ENCODE data around the gene CABP5. TPM values are rescaled to one million over a fixed set of nuclear protein-coding genes. Genes with fewer than 3 reads are reported as not detected.
"Not testable (repeated sequence)": the region's sequence is repeated elsewhere in the genome, so short reads cannot be mapped to it uniquely, and the experiment has no call there.

Gene CABP5
- total RNA-seq (not detected in 2 replicates), polyA plus RNA-seq (not detected in 2 replicates), polyA minus RNA-seq (ENCODE audit: low replicate concordance) (not detected in 2 replicates)
- not detected in 2 replicates for polyA plus RNA-seq (2012)

- no peak within 1 kb of the TSS for H2AFZ ChIP-seq (ENCODE audit: low read length)
- no peak for TF ChIP-seq EZH2 (IDR thresholded peaks at IDR 0.05; ENCODE audit: low read length, missing control alignments)
- no peak for TF ChIP-seq CTCF (conservative IDR thresholded peaks at IDR 0.05 in 1 of 2, IDR thresholded peaks at IDR 0.05 in 1 of 2; ENCODE audit: low read depth in 1 of 2, low read length in 2 of 2)
- DNase-seq (ENCODE audit: low read depth in 2 of 2): no peak
- no peaks in the 10 kb centered on the region for H3K9me3 ChIP-seq (ENCODE audit: control insufficient read depth, insufficient read depth, low read depth, low read length)
- H3K4me3 ChIP-seq (replicated peaks in 1 of 4; ENCODE audit: control extremely low read depth in 1 of 4, insufficient read depth in 1 of 4, low read depth in 3 of 4, low read length in 4 of 4): no peak within 1 kb of the TSS
- no peak within 1 kb of the TSS for H3K9ac ChIP-seq (ENCODE audit: insufficient read depth, low read length)
- H3K4me1 ChIP-seq (ENCODE audit: control insufficient read depth, extremely low read depth, insufficient read depth, low read length): no peaks in the 10 kb centered on the region
- no peaks in the 10 kb centered on the region for H3K27me3 ChIP-seq (ENCODE audit: control insufficient read depth, insufficient read depth, low read length)
- no peaks in the 10 kb centered on the region for H3K79me2 ChIP-seq (ENCODE audit: control insufficient read depth, insufficient read depth, low read length)
- H4K20me1 ChIP-seq (ENCODE audit: control insufficient read depth, extremely low read depth, insufficient read depth, low read length): no peaks in the 10 kb centered on the region
- H3K4me2 ChIP-seq (ENCODE audit: extremely low read depth, insufficient read depth, low read length): no peak within 1 kb of the TSS
- H3K27ac ChIP-seq (ENCODE audit: insufficient read depth, low read length): no peak within 1 kb of the TSS
- no peaks in the 10 kb centered on the region for H3K36me3 ChIP-seq (ENCODE audit: control insufficient read depth, insufficient read depth, low read length)
Observed at GRCh38 chr19:48043675-48044258, at the start of gene CABP5. TSS of gene CABP5 (minus strand) at chr19:48044079. CDS start at chr19:48043922, 157 bp downstream.

- not testable (repeated sequence) for H3K36me3 ChIP-seq (ENCODE audit: control insufficient read depth, insufficient read depth, low read length); H3K4me3 ChIP-seq (replicated peaks in 1 of 4; ENCODE audit: control extremely low read depth in 1 of 4, insufficient read depth in 1 of 4, low read depth in 3 of 4, low read length in 4 of 4); H3K27ac ChIP-seq (ENCODE audit: insufficient read depth, low read length); H3K4me2 ChIP-seq (ENCODE audit: extremely low read depth, insufficient read depth, low read length); H3K79me2 ChIP-seq (ENCODE audit: control insufficient read depth, insufficient read depth, low read length); H3K9ac ChIP-seq (ENCODE audit: insufficient read depth, low read length); H2AFZ ChIP-seq (ENCODE audit: low read length); H3K9me3 ChIP-seq (ENCODE audit: control insufficient read depth, insufficient read depth, low read depth, low read length); H4K20me1 ChIP-seq (ENCODE audit: control insufficient read depth, extremely low read depth, insufficient read depth, low read length); H3K4me1 ChIP-seq (ENCODE audit: control insufficient read depth, extremely low read depth, insufficient read depth, low read length)
- DNase-seq (ENCODE audit: low read depth in 2 of 2): peak; percentile 73 to 93
- H3K27me3 ChIP-seq (ENCODE audit: control insufficient read depth, insufficient read depth, low read length): peaks cover 11% of the 10 kb centered on the region
Observed at GRCh38 chr19:48091111-48091718, 47.3 kb upstream of the CABP5 start.

GRCh38 chr19:48090281-48090802 is 46.5 kb upstream of the CABP5 start:
- no peak for TF ChIP-seq EZH2 (IDR thresholded peaks at IDR 0.05; ENCODE audit: low read length, missing control alignments)
- no peak for TF ChIP-seq CTCF (conservative IDR thresholded peaks at IDR 0.05 in 1 of 2, IDR thresholded peaks at IDR 0.05 in 1 of 2; ENCODE audit: low read depth in 1 of 2, low read length in 2 of 2)
- H3K4me3 ChIP-seq (replicated peaks in 1 of 4; ENCODE audit: control extremely low read depth in 1 of 4, insufficient read depth in 1 of 4, low read depth in 3 of 4, low read length in 4 of 4): no peak overlapping the region
- no peaks in the 10 kb centered on the region for H3K79me2 ChIP-seq (ENCODE audit: control insufficient read depth, insufficient read depth, low read length)
- no peak overlapping the region for H3K9ac ChIP-seq (ENCODE audit: insufficient read depth, low read length)
- peaks cover 11% of the 10 kb centered on the region for H3K27me3 ChIP-seq (ENCODE audit: control insufficient read depth, insufficient read depth, low read length)
- DNase-seq (ENCODE audit: low read depth in 2 of 2): no peak
- H2AFZ ChIP-seq (ENCODE audit: low read length): no peak overlapping the region
- H3K4me2 ChIP-seq (ENCODE audit: extremely low read depth, insufficient read depth, low read length): no peak overlapping the region
- H4K20me1 ChIP-seq (ENCODE audit: control insufficient read depth, extremely low read depth, insufficient read depth, low read length): no peaks in the 10 kb centered on the region
- H3K9me3 ChIP-seq (ENCODE audit: control insufficient read depth, insufficient read depth, low read depth, low read length): no peaks in the 10 kb centered on the region
- H3K4me1 ChIP-seq (ENCODE audit: control insufficient read depth, extremely low read depth, insufficient read depth, low read length): no peaks in the 10 kb centered on the region
- H3K36me3 ChIP-seq (ENCODE audit: control insufficient read depth, insufficient read depth, low read length): no peaks in the 10 kb centered on the region
- H3K27ac ChIP-seq (ENCODE audit: insufficient read depth, low read length): no peak overlapping the region

- not testable (repeated sequence) for H3K4me2 ChIP-seq (ENCODE audit: extremely low read depth, insufficient read depth, low read length); H3K27ac ChIP-seq (ENCODE audit: insufficient read depth, low read length); H3K79me2 ChIP-seq (ENCODE audit: control insufficient read depth, insufficient read depth, low read length); H4K20me1 ChIP-seq (ENCODE audit: control insufficient read depth, extremely low read depth, insufficient read depth, low read length); H3K9ac ChIP-seq (ENCODE audit: insufficient read depth, low read length); DNase-seq (ENCODE audit: low read depth in 2 of 2); H3K9me3 ChIP-seq (ENCODE audit: control insufficient read depth, insufficient read depth, low read depth, low read length); H3K36me3 ChIP-seq (ENCODE audit: control insufficient read depth, insufficient read depth, low read length); H3K27me3 ChIP-seq (ENCODE audit: control insufficient read depth, insufficient read depth, low read length); H3K4me3 ChIP-seq (replicated peaks in 1 of 4; ENCODE audit: control extremely low read depth in 1 of 4, insufficient read depth in 1 of 4, low read depth in 3 of 4, low read length in 4 of 4); H2AFZ ChIP-seq (ENCODE audit: low read length); H3K4me1 ChIP-seq (ENCODE audit: control insufficient read depth, extremely low read depth, insufficient read depth, low read length)
Observed at GRCh38 chr19:48088991-48089390, 45.1 kb upstream of the CABP5 start.
